ENCODE results near the gene RPTOR.

DNA sequence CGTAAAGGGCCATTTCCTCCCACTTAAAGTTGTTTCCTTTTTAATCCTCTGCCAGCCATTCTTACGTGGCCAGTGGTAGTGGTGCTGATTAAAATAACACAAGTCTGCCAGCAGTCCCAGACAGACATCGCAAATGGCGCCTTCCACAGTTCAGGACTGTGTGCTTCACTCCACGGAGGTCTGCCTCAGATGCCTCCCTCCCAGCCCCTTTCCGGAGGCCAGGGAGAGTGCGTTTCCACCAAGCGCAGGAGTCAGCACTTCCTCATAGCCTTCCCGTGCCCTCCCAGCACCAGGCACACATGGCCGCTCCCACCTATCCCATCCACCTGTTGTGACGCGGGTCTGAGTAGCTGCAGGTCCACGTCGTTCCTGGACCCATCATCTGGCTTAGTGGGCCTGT lies 205.6 kb downstream of the RPTOR start:
- TF ChIP-seq POLR2AphosphoS5 (IDR thresholded peaks at IDR 0.05; ENCODE audit: borderline replicate concordance, low read depth, low read length) (no peak), EZH2 (IDR thresholded peaks at IDR 0.05) (no peak), FOXP2 (optimal IDR thresholded peaks at IDR 0.05; ENCODE audit: control extremely low read depth, extremely low read length, insufficient read depth) (no peak)
